ENCODE results near the gene SBK3.
"Not testable (repeated sequence)": the region's sequence is repeated elsewhere in the genome, so short reads cannot be mapped to it uniquely, and the experiment has no call there.

Gene SBK3

GRCh38 chr19:55582284-55582683, 36.9 kb upstream of the SBK3 start:
- H3K4me3 ChIP-seq (ENCODE audit: low read length); H3K4me1 ChIP-seq (ENCODE audit: control insufficient read depth, low read depth, low read length); H3K9me3 ChIP-seq (ENCODE audit: control insufficient read depth, low read depth, low read length); H3K27me3 ChIP-seq (ENCODE audit: control insufficient read depth, insufficient read depth, low read length); H3K27ac ChIP-seq (ENCODE audit: low read length); H3K9ac ChIP-seq (ENCODE audit: low read length); H3K36me3 ChIP-seq (ENCODE audit: control insufficient read depth, low read depth, low read length): not testable (repeated sequence)

GRCh38 chr19:55581823-55582223, 36.5 kb upstream of the SBK3 start:
- no peak overlapping the region for H3K4me3 ChIP-seq (ENCODE audit: low read length)

DNA sequence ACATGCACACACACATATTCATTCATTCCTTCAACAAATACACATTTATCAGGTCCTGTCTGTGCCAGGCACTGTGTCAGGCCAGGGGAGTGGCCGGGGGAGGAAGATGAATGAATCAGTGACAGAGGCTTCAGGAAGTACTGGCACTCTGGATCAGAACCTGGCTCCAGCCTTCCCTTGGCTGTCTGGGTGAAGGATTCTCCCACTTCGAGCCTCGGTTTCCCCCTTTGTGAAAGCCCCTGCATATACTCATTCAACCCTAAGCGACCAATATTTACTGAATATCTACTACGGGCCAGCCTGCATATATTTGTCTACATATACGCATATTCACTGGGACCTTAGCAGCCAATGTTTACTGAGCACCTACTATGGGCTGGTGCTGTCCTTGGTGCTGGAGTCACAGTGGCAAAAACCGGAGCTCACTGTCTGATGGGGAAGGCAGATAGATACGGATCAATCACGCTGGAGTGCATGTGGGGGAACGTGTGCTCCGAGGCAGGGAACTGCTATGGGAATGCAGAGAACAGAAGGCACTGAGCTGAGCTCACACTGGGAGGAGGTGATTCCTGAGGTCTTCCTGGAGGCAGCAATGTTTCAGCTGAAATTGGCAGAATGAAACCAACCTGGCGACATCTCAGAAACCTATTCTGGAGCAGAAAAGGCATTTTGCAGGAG, 35.9 kb upstream of the SBK3 start:
- H3K9ac ChIP-seq (ENCODE audit: low read length) = no peak overlapping the region

More at GRCh38 chr19:55581823-55582223, 36.5 kb upstream of the SBK3 start:
- Histone ChIP-seq H3K36me3 (ENCODE audit: control insufficient read depth, low read depth, low read length) (peaks cover 6% of the 10 kb centered on the region), H3K27ac (ENCODE audit: low read length) (no peak overlapping the region), H3K9me3 (ENCODE audit: control insufficient read depth, low read depth, low read length) (no peaks in the 10 kb centered on the region), H3K9ac (ENCODE audit: low read length) (no peak overlapping the region), H3K4me1 (ENCODE audit: control insufficient read depth, low read depth, low read length) (peaks cover 6% of the 10 kb centered on the region), H3K27me3 (ENCODE audit: control insufficient read depth, insufficient read depth, low read length) (no peaks in the 10 kb centered on the region)

DNA sequence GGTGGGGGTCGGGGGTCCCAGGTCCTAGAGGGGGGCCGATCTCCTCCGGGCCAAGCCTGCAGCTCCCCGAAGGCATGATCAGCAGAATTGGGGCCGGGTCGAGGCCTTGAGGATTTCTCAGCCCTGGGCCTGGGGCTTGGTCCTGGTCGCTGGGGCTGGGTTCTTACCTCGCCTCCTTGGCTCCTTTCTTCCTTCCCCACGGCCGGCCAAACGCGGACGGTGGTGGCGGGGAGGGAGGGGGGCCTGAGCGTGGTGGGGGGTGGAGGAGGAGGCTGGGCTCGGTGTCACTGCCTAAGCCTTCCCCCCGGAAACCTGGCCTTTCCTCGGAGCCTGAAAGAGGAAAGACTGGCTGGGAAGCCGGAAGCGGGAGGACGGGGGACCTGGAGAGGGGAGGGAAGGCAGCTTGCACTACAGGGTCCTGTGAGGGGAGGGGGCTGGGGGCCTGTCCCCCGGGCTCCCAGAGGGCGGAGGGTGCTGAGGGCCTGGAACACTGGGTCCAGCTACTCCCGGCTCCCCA, 35.3 kb upstream of the SBK3 start, which contains the start of gene ZNF579:
TSS of gene ZNF579 (minus strand) at position 221 of the 517 bp plus-strand sequence. CDS start 1,209 bp downstream, outside the sequence.
- H3K27ac ChIP-seq (ENCODE audit: low read length) = no peak within 1 kb of the TSS

More for the DNA sequence above, 35.9 kb upstream of the SBK3 start:
- no peaks in the 10 kb centered on the region for H3K9me3 ChIP-seq (ENCODE audit: control insufficient read depth, low read depth, low read length)
- H3K4me1 ChIP-seq (ENCODE audit: control insufficient read depth, low read depth, low read length) = peaks cover 6% of the 10 kb centered on the region
- H3K36me3 ChIP-seq (ENCODE audit: control insufficient read depth, low read depth, low read length) = peaks cover 8% of the 10 kb centered on the region
- H3K27ac ChIP-seq (ENCODE audit: low read length) = no peak overlapping the region
- peak overlapping the region; percentile 82 for H3K4me3 ChIP-seq (ENCODE audit: low read length)
- H3K27me3 ChIP-seq (ENCODE audit: control insufficient read depth, insufficient read depth, low read length) = no peaks in the 10 kb centered on the region

DNA sequence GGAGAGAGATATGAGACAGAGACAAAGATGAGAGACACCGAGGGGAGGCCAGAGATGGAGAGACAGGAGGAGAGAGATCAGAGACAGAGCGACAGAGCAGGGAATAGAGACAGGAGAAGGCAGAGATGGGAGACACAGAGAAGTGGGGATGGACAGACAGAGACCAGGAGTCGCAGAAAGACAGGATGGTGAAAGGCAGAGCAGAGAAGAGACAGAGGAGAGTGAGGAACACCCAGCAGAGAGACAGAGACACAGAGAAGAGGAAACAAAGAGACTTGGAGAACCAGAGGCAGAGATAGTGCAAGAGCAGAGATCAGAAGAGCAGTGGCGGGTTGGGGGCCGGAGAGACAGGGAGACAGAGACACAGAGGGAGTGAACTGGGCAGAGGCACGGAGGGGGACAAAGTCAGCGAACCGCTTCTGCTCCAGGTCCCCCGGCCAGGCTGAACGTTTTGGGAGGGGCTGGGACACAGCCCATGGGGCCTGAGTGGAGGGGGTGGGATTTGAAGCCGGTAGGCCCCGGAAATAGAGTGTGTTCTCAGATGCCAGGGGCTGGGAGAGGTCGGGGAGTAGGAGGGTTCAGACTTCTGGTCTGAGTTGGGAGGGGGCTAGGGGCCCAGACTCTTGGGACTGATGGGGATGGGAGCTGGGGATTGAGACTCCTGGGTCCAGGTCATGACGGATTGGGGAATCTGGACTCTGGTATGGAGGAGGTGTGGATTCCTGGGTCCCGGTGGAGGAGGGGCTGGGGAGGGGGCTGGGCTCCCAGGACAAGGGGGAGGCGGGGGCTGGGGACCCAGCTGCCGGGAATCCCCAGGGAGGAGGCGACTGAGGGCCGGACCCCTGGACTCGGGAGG, 34.7 kb upstream of the SBK3 start:
- H3K27ac ChIP-seq (ENCODE audit: low read length) = no peak overlapping the region
- no peaks in the 10 kb centered on the region for H3K27me3 ChIP-seq (ENCODE audit: control insufficient read depth, insufficient read depth, low read length)
- no peaks in the 10 kb centered on the region for H3K4me1 ChIP-seq (ENCODE audit: control insufficient read depth, low read depth, low read length)
- H3K9ac ChIP-seq (ENCODE audit: low read length) = peak overlapping the region; percentile 84
- H3K4me3 ChIP-seq (ENCODE audit: low read length) = peak overlapping the region; percentile 82
- H3K36me3 ChIP-seq (ENCODE audit: control insufficient read depth, low read depth, low read length) = peaks cover 8% of the 10 kb centered on the region
- no peaks in the 10 kb centered on the region for H3K9me3 ChIP-seq (ENCODE audit: control insufficient read depth, low read depth, low read length)

More for the DNA sequence above, 35.3 kb upstream of the SBK3 start, which contains the start of gene ZNF579:
- Histone ChIP-seq H3K36me3 (ENCODE audit: control insufficient read depth, low read depth, low read length) (peaks cover 8% of the 10 kb centered on the region), H3K9me3 (ENCODE audit: control insufficient read depth, low read depth, low read length) (no peaks in the 10 kb centered on the region), H3K4me1 (ENCODE audit: control insufficient read depth, low read depth, low read length) (peaks cover 4% of the 10 kb centered on the region), H3K4me3 (ENCODE audit: low read length) (peak within 1 kb of the TSS; percentile 82), H3K9ac (ENCODE audit: low read length) (peak within 1 kb of the TSS; percentile 84), H3K27me3 (ENCODE audit: control insufficient read depth, insufficient read depth, low read length) (no peaks in the 10 kb centered on the region)

DNA sequence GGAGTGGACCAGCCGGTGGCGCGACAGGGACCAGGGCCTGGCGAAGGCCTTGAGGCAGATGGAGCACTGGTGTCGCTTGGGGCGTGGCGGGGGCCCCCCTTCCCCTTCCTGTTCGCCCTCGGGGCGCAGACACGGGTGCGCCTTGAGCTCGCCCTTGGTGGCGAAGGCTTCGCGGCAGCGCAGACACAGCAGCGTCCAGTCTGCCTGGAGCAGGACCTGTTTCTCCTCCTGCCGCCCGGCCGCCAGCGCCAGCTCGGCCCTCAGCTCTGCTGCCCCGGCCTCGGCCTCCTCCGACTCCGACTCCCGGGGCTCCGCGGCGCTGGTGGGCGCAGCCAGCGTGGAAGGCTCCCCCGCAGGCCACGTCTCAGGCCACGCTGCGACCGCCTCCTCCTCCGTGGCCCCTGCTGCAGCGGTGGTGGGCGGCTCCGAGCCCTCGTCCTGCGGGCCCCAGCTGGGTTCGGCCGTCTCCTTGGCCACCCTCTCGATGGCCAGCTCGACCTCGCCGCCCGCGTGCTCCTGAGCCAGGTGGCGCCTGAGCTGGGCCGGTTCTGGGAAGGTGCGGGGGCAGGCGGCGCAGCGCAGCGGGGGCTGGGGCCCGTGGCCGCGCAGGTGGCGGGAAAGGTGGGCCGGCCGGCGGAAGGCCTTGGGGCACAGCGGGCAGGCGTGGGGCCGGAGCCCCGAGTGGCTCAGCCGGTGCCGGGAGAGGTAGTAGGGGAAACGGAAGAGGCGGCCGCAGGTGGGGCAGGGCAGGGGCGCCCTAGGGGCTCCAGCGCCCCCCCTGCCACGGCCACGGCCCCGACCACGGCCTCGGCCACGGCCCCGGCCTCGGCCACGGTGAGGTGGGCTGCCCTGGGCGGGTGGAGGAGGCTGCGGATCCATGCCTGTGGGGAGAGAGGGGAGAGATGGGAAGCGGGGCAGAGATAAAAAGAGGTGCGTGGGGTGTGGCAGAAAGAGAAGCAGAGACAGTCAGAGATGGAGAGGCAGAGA, 33.7 kb upstream of the SBK3 start:
- Histone ChIP-seq H3K4me3 (ENCODE audit: low read length) (peak overlapping the region; percentile 82), H3K27ac (ENCODE audit: low read length) (no peak overlapping the region), H3K4me1 (ENCODE audit: control insufficient read depth, low read depth, low read length) (no peaks in the 10 kb centered on the region), H3K9ac (ENCODE audit: low read length) (peak overlapping the region; percentile 84), H3K9me3 (ENCODE audit: control insufficient read depth, low read depth, low read length) (no peaks in the 10 kb centered on the region), H3K36me3 (ENCODE audit: control insufficient read depth, low read depth, low read length) (peaks cover 8% of the 10 kb centered on the region), H3K27me3 (ENCODE audit: control insufficient read depth, insufficient read depth, low read length) (no peaks in the 10 kb centered on the region)

GRCh38 chr19:55578031-55578760, 32.9 kb upstream of the SBK3 start:
- Histone ChIP-seq H3K36me3 (ENCODE audit: control insufficient read depth, low read depth, low read length) (peaks cover 8% of the 10 kb centered on the region), H3K4me1 (ENCODE audit: control insufficient read depth, low read depth, low read length) (no peaks in the 10 kb centered on the region), H3K9me3 (ENCODE audit: control insufficient read depth, low read depth, low read length) (no peaks in the 10 kb centered on the region), H3K4me3 (ENCODE audit: low read length) (no peak overlapping the region), H3K27me3 (ENCODE audit: control insufficient read depth, insufficient read depth, low read length) (no peaks in the 10 kb centered on the region), H3K27ac (ENCODE audit: low read length) (no peak overlapping the region), H3K9ac (ENCODE audit: low read length) (no peak overlapping the region)

DNA sequence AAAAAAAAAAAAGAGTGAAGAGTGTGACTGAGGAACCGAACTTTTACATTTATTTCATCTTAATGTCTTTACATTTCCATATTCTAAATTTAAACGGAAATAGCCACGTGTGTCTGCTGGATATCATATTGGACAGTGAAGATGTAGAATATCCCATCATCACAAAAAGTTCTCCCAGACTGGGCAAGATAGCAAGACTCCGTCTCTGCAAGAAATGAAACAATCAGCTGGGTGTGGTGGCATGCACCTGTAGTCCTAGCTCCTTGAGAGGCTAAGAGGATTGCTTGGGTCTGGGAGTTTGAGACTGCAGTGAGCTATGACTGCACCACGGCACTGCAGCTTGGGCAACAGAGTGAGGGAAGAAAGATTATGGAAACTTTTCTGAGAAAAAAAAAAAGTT, 31.4 kb upstream of the SBK3 start:
- H3K4me3 ChIP-seq (ENCODE audit: low read length) = no peak overlapping the region
- peaks cover 8% of the 10 kb centered on the region for H3K36me3 ChIP-seq (ENCODE audit: control insufficient read depth, low read depth, low read length)
- no peaks in the 10 kb centered on the region for H3K27me3 ChIP-seq (ENCODE audit: control insufficient read depth, insufficient read depth, low read length)
- H3K4me1 ChIP-seq (ENCODE audit: control insufficient read depth, low read depth, low read length) = no peaks in the 10 kb centered on the region
- H3K9me3 ChIP-seq (ENCODE audit: control insufficient read depth, low read depth, low read length) = no peaks in the 10 kb centered on the region
- H3K9ac ChIP-seq (ENCODE audit: low read length) = no peak overlapping the region
- no peak overlapping the region for H3K27ac ChIP-seq (ENCODE audit: low read length)

DNA sequence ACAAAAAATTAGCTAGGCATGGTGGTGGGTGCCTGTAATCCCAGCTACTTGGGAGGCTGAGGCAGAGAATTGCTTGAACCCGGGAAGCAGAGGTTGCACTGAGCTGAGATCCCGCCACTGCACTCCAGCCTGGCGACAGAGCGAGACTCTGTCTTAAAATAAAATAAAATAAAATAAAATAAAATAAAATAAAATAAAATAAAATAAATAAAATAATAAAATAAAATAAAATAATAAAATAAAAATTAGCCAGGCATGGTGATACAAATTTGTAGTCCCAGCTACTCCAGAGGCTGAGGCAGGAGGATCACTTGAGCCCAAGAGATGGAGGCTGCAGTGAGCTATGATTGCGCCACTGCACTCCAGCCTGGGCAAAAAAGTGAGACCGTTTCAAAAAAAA, 28.6 kb upstream of the SBK3 start:
- not testable (repeated sequence) for H3K27ac ChIP-seq (ENCODE audit: low read length); H3K4me3 ChIP-seq (ENCODE audit: low read length); H3K9me3 ChIP-seq (ENCODE audit: control insufficient read depth, low read depth, low read length); H3K27me3 ChIP-seq (ENCODE audit: control insufficient read depth, insufficient read depth, low read length); H3K9ac ChIP-seq (ENCODE audit: low read length); H3K36me3 ChIP-seq (ENCODE audit: control insufficient read depth, low read depth, low read length); H3K4me1 ChIP-seq (ENCODE audit: control insufficient read depth, low read depth, low read length)

GRCh38 chr19:55569477-55569876, 24.1 kb upstream of the SBK3 start:
- H3K4me1 ChIP-seq (ENCODE audit: control insufficient read depth, low read depth, low read length); H3K9me3 ChIP-seq (ENCODE audit: control insufficient read depth, low read depth, low read length); H3K27ac ChIP-seq (ENCODE audit: low read length); H3K9ac ChIP-seq (ENCODE audit: low read length); H3K4me3 ChIP-seq (ENCODE audit: low read length); H3K27me3 ChIP-seq (ENCODE audit: control insufficient read depth, insufficient read depth, low read length); H3K36me3 ChIP-seq (ENCODE audit: control insufficient read depth, low read depth, low read length): not testable (repeated sequence)
